ENCODE measurements around the gene ZBTB16. TPM values are rescaled to one million over a fixed set of nuclear protein-coding genes. Genes with fewer than 3 reads are reported as not detected.

Gene ZBTB16
- total and polyA plus RNA-seq, 3 donors from 2014 or later: 11.4 to 88.5 (median 51.5) TPM

- 66 to 88% methylated on average over 9 of the region's 9 CpGs for WGBS, 2 donors
- TF ChIP-seq, protein P1, sequence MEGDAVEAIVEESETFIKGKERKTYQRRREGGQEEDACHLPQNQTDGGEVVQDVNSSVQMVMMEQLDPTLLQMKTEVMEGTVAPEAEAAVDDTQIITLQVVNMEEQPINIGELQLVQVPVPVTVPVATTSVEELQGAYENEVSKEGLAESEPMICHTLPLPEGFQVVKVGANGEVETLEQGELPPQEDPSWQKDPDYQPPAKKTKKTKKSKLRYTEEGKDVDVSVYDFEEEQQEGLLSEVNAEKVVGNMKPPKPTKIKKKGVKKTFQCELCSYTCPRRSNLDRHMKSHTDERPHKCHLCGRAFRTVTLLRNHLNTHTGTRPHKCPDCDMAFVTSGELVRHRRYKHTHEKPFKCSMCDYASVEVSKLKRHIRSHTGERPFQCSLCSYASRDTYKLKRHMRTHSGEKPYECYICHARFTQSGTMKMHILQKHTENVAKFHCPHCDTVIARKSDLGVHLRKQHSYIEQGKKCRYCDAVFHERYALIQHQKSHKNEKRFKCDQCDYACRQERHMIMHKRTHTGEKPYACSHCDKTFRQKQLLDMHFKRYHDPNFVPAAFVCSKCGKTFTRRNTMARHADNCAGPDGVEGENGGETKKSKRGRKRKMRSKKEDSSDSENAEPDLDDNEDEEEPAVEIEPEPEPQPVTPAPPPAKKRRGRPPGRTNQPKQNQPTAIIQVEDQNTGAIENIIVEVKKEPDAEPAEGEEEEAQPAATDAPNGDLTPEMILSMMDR (IDR thresholded peaks at IDR 0.05): no peak
- no peak for TF ChIP-seq POLR2A (IDR thresholded peaks at IDR 0.05)
- H3K27me3 ChIP-seq: no peaks in the 10 kb centered on the region
- H3K4me1 ChIP-seq: peaks cover 20% of the 10 kb centered on the region
- H3K9me3 ChIP-seq: no peaks in the 10 kb centered on the region
- intact Hi-C loops (cut with DNase I; ENCODE audit: low total_unique reads): no loop called here
- no peak overlapping the region for H3K27ac ChIP-seq
- no peak overlapping the region for H3K4me3 ChIP-seq
- H3K36me3 ChIP-seq (ENCODE audit: low read depth, missing control alignments): no peaks in the 10 kb centered on the region
- DNase-seq: no peak
Observed at GRCh38 chr11:114129142-114129541, 69.6 kb downstream of the ZBTB16 start.

GRCh38 chr11:114129699-114130098 is 70.2 kb downstream of the ZBTB16 start:
- TF ChIP-seq, protein P1 (IDR thresholded peaks at IDR 0.05): no peak
- TF ChIP-seq POLR2A (IDR thresholded peaks at IDR 0.05): no peak
- Histone ChIP-seq H3K9me3 (no peaks in the 10 kb centered on the region), H3K36me3 (ENCODE audit: low read depth, missing control alignments) (no peaks in the 10 kb centered on the region), H3K27ac (no peak overlapping the region), H3K27me3 (no peaks in the 10 kb centered on the region), H3K4me1 (peaks cover 20% of the 10 kb centered on the region), H3K4me3 (no peak overlapping the region)
- no peak for DNase-seq
- intact Hi-C loops (cut with DNase I; ENCODE audit: low total_unique reads): no loop called here
- 33 to 47% methylated on average over 8 of the region's 8 CpGs for WGBS, 2 donors

- Histone ChIP-seq H3K4me1 (peaks cover 20% of the 10 kb centered on the region), H3K36me3 (ENCODE audit: low read depth, missing control alignments) (no peaks in the 10 kb centered on the region), H3K27me3 (no peaks in the 10 kb centered on the region), H3K27ac (no peak overlapping the region), H3K4me3 (no peak overlapping the region), H3K9me3 (no peaks in the 10 kb centered on the region)
- WGBS, 2 donors: 75 to 81% methylated on average over 6 of the region's 6 CpGs
- no peak for DNase-seq
- TF ChIP-seq POLR2A (IDR thresholded peaks at IDR 0.05): no peak
- TF ChIP-seq, protein P1 (IDR thresholded peaks at IDR 0.05): no peak
- intact Hi-C loops (cut with DNase I; ENCODE audit: low total_unique reads): no loop called here
Observed at GRCh38 chr11:114130115-114130576, 70.6 kb downstream of the ZBTB16 start.

DNA sequence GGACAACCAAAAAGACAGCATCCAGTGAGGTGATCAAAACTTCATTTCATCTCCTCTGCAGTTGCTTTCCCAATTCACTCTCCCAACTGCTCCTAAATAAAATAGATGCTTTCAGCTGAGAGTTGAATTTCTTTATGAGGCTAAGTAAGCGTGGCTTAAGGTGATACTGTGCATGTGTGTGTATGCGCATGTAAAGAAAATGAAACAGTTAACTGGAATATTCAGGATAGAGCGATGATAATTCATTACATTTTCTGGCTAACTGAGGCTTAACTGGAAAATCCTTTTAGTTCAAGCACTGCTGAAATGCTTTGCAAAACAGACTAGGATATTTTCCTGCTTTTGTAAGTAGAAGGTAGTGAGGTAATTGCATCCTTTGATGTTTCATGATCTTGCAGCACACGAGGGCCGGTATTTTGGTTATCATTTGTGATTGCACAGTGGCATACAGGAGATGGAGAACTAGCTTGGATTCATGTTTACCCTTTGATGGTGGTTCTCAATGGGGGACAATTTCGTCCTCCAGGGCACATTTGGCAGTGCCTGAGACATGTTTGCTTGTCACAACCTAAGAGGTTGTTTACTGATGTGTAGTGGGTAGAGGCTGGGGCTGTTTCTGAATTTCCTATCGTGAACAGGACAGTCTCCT is 71.2 kb downstream of the ZBTB16 start:
- H3K36me3 ChIP-seq (ENCODE audit: low read depth, missing control alignments): no peaks in the 10 kb centered on the region
- DNase-seq: no peak
- intact Hi-C loops (cut with DNase I; ENCODE audit: low total_unique reads): no loop called here
- H3K27me3 ChIP-seq: no peaks in the 10 kb centered on the region
- no peak overlapping the region for H3K4me3 ChIP-seq
- no peak overlapping the region for H3K27ac ChIP-seq
- no peaks in the 10 kb centered on the region for H3K9me3 ChIP-seq
- H3K4me1 ChIP-seq: peaks cover 20% of the 10 kb centered on the region
- 77 to 80% methylated on average over 7 of the region's 7 CpGs for WGBS, 2 donors
- TF ChIP-seq, protein P1 (IDR thresholded peaks at IDR 0.05): no peak
- no peak for TF ChIP-seq POLR2A (IDR thresholded peaks at IDR 0.05)

DNA sequence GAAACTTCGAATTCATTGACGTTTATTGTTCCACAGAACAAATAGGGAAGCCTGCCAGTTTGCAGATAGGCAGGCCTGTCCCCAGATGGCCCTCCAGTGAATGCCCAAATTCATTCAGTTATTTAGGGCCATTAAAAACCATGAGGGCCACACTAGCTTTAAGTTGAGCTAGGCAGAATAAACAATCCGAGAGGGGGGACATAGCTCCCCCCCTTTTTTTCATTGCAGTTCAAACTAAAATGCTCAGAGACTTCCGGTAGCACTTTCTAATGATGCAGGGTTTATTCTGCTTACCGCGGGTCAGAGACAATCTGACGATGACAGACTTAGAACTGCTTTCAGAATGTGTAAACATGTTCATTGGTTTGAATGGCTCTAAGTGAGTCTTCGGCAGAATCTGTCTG is 72.0 kb downstream of the ZBTB16 start:
- no peak overlapping the region for H3K4me3 ChIP-seq
- no peak for TF ChIP-seq POLR2A (IDR thresholded peaks at IDR 0.05)
- TF ChIP-seq, protein P1 (IDR thresholded peaks at IDR 0.05): no peak
- no peaks in the 10 kb centered on the region for H3K36me3 ChIP-seq (ENCODE audit: low read depth, missing control alignments)
- peaks cover 24% of the 10 kb centered on the region for H3K4me1 ChIP-seq
- no peak for DNase-seq
- H3K27ac ChIP-seq: no peak overlapping the region
- H3K27me3 ChIP-seq: no peaks in the 10 kb centered on the region
- no peaks in the 10 kb centered on the region for H3K9me3 ChIP-seq
- 65 to 78% methylated on average over 8 of the region's 8 CpGs for WGBS, 2 donors
- intact Hi-C loops (cut with DNase I; ENCODE audit: low total_unique reads): no loop called here

All from testis (tissue), 3 donors.